SH-SY5Y (cell line): ENCODE data around the gene ZIC2.

Experiments
- GATA2 ChIP-seq: IDR thresholded peaks from 2 replicates; pipeline ENCODE4 v1.6.1; 2011; ENCODE audit warnings: mild to moderate bottlenecking, low read depth, low read length
- GATA3 ChIP-seq: IDR thresholded peaks from 2 replicates; pipeline ENCODE4 v1.6.1; 2011; ENCODE audit warnings: low read depth, mild to moderate bottlenecking, low read length, moderate library complexity

DNA sequence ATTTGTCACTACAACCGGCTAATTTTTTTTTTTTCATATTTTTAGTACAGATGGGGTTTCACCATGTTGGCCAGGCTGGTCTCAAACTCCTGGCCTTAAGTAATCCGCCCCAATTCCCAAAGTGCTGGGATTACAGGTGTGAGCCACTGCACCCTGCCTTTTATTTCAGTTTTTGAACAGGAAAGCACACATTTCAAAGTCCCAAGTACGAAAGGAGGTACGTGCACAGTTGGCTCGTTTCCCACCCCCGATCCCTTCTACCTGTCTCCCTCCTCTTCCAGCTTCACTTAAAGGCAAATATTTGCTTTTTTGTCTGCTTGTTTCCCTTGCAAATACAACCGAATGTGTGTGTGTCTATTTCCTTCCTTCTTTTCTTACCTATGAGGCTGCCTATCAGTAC lies 40.5 kb upstream of the ZIC2 start:
- no peak for TF ChIP-seq GATA2
- no peak for TF ChIP-seq GATA3
